Glutamatergic neuron (in vitro differentiated cells): Measurements from ENCODE around the gene UQCRC2. TPM values are rescaled to one million over a fixed set of nuclear protein-coding genes. Genes with fewer than 3 reads are reported as not detected.
A peak's percentile ranks its signal among the peaks of the same experiment; 100 is the strongest.

ENCODE experiments used
- DNase-seq: peaks from one replicate; pipeline ENCODE4 v3.0.0; 2022
- H3K27ac Mint-ChIP-seq: one replicate; pipeline ENCODE4 v1.8.0; 2020; ENCODE audit warnings: mild to moderate bottlenecking, mixed read lengths, inconsistent platforms; ENCODE audit not compliant: unreplicated experiment
- H3K27me3 Mint-ChIP-seq: one replicate; pipeline ENCODE4 v1.8.0; 2020; ENCODE audit warnings: mild to moderate bottlenecking, moderate library complexity, mixed read lengths, inconsistent platforms; ENCODE audit not compliant: unreplicated experiment
- H3K36me3 Mint-ChIP-seq: one replicate; pipeline ENCODE4 v1.8.0; 2020; ENCODE audit warnings: mild to moderate bottlenecking, mixed read lengths, inconsistent platforms; ENCODE audit not compliant: unreplicated experiment
- H3K4me1 Mint-ChIP-seq: one replicate; pipeline ENCODE4 v1.8.0; 2020; ENCODE audit warnings: mild to moderate bottlenecking, low read depth, mixed read lengths, inconsistent platforms; ENCODE audit not compliant: unreplicated experiment
- H3K4me3 Mint-ChIP-seq: one replicate; pipeline ENCODE4 v1.8.0; 2020; ENCODE audit warnings: mild to moderate bottlenecking, mixed read lengths, inconsistent platforms; ENCODE audit not compliant: unreplicated experiment
- H3K9me3 Mint-ChIP-seq: one replicate; pipeline ENCODE4 v1.8.0; 2020; ENCODE audit warnings: mild to moderate bottlenecking, moderate library complexity, mixed read lengths, inconsistent platforms; ENCODE audit not compliant: unreplicated experiment
- CTCF ChIP-seq: fragments of 200-600 bp; sonication (generic); IDR thresholded peaks from one replicate; pipeline ENCODE4 v1.5.0; 2021; ENCODE audit not compliant: partially characterized antibody, unreplicated experiment
- total RNA-seq: library from RNA; stranded (reverse); fragmentation: NEBNext Ultra II Directional; extraction: Animal tissue kit (Norgen Biotek cat#: 25700); gene quantifications from one replicate; pipeline ENCODE4 v1.2.1, GENCODE V29; 2021; ENCODE audit not compliant: unreplicated experiment

UQCRC2 gene
- total RNA-seq, 1 donor from 2014 or later = 193 TPM

DNA sequence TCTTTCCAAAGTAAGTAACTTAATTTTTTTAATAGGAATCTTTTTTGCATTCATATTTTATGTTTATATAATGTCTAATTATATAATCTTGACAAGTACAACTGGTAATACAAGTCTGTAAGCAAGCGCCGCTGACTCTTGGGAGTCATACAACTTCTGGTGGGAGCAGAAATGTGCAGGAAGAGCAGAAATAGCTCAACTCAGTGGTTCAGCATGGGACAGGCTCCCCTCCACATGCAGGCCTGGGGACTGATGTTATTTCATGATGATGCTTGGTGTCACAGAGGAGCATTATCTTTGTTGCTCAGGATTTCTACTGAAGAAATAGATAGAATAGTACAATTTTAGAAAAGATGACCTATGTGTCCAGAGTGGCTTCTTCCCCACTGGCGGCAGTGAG lies 10.7 kb downstream of the UQCRC2 start:
- H3K27me3 Mint-ChIP-seq = peaks cover 2% of the 10 kb centered on the region
- TF ChIP-seq CTCF = no peak
- H3K36me3 Mint-ChIP-seq = no peaks in the 10 kb centered on the region

GRCh38 chr16:21964353-21964752 lies 11.2 kb downstream of the UQCRC2 start:
- no peaks in the 10 kb centered on the region for H3K4me1 Mint-ChIP-seq
- H3K4me3 Mint-ChIP-seq = no peak overlapping the region
- peaks cover 2% of the 10 kb centered on the region for H3K27me3 Mint-ChIP-seq
- no peak for TF ChIP-seq CTCF
- DNase-seq = no peak
- no peaks in the 10 kb centered on the region for H3K9me3 Mint-ChIP-seq
- no peaks in the 10 kb centered on the region for H3K36me3 Mint-ChIP-seq
- no peak overlapping the region for H3K27ac Mint-ChIP-seq

More for the DNA sequence above, 10.7 kb downstream of the UQCRC2 start:
- Mint-ChIP-seq H3K4me1 (no peaks in the 10 kb centered on the region), H3K4me3 (no peak overlapping the region), H3K9me3 (no peaks in the 10 kb centered on the region), H3K27ac (no peak overlapping the region)
- DNase-seq = no peak

- Mint-ChIP-seq H3K27ac (peak overlapping the region; percentile 89), H3K27me3 (no peaks in the 10 kb centered on the region), H3K4me1 (peaks cover 8% of the 10 kb centered on the region), H3K36me3 (no peaks in the 10 kb centered on the region), H3K9me3 (peaks cover 2% of the 10 kb centered on the region), H3K4me3 (peak overlapping the region; percentile 26)
- peak; percentile 56 for DNase-seq
- no peak for TF ChIP-seq CTCF
These were observed 18.7 kb downstream of the UQCRC2 start for GRCh38 chr16:21971856-21972255.

DNA sequence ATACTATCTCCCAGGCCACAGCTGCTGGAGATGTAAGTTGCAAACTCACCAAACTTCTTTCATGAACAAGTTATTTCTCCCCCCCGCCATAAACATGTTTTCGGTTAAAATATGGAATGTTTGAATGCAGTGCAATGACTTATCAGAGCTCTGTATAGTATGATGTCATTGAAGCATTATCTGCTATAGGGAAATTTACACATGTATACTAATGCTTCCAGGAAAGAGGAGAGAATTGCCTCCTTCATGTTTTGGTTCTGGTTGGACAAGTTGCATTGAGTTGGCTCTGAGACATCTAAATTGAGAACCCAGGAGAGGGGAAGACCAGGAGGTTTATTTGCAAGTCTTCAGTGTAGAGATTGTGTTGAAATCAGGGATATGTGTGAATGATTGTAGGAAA lies 20.8 kb downstream of the UQCRC2 start:
- Mint-ChIP-seq H3K9me3 (peaks cover 2% of the 10 kb centered on the region), H3K4me1 (peaks cover 8% of the 10 kb centered on the region), H3K27me3 (no peaks in the 10 kb centered on the region), H3K36me3 (no peaks in the 10 kb centered on the region), H3K27ac (no peak overlapping the region), H3K4me3 (no peak overlapping the region)
- DNase-seq = no peak
- no peak for TF ChIP-seq CTCF

GRCh38 chr16:21980032-21980431 lies 26.9 kb downstream of the UQCRC2 start:
- Mint-ChIP-seq H3K36me3 (no peaks in the 10 kb centered on the region), H3K4me3 (no peak overlapping the region), H3K9me3 (no peaks in the 10 kb centered on the region), H3K27ac (no peak overlapping the region), H3K27me3 (peaks cover 1% of the 10 kb centered on the region), H3K4me1 (no peaks in the 10 kb centered on the region)
- no peak for DNase-seq
- TF ChIP-seq CTCF = no peak
